Measurements from ENCODE around the gene BRI3. TPM values are rescaled to one million over a fixed set of nuclear protein-coding genes. Genes with fewer than 3 reads are reported as not detected.

BRI3 gene
- total and polyA plus RNA-seq, 9 of the 15 experiments (the other 6 are each of a cell fraction or from before 2014, with no cell fraction given): 4.3 to 57.4 (median 18.6) TPM

GRCh38 chr7:98294326-98294725, 12.8 kb downstream of the BRI3 start:
- peak; percentile 29 for FAIRE-seq
- no peak overlapping the region; a peak in 1 of 4 replicates for H3K9ac ChIP-seq (ENCODE audit: insufficient read depth in 1 of 2, low read depth in 2 of 2, low read length in 2 of 2)
- peaks cover 34% of the 10 kb centered on the region; the same call in 2 of the 3 replicates for H3K36me3 ChIP-seq (ENCODE audit: control insufficient read depth, insufficient read depth, low read length)
- no peak for ATAC-seq
- peaks cover 0 to 54% of the 10 kb centered on the region in 2 experiments; a peak in 2 of 5 replicates for H3K27me3 ChIP-seq (ENCODE audit: control insufficient read depth in 2 of 2, insufficient read depth in 2 of 2, low read length in 2 of 2)
- WGBS (ENCODE audit: insufficient coverage, low coverage, missing lambda C conversion rate): 32% methylated on average over 15 of the region's 15 CpGs
- no peak overlapping the region for H3K4me3 ChIP-seq
- intact Hi-C loops (cut with micrococcal nuclease) (loop anchor here (2.0 to 5.0 kb wide), 3 partner anchors 128 to 450 kb away; no protein-coding TSS in a partner anchor), in situ Hi-C loops (cut with MboI) (loop anchor here (10.0 kb wide), 1 partner anchor 450 kb away; no protein-coding TSS in a partner anchor)
- H3K4me2 ChIP-seq (ENCODE audit: insufficient read depth, low read length): no peak overlapping the region
- H3K4me1 ChIP-seq (replicated peaks in 1 of 2; ENCODE audit: control insufficient read depth in 2 of 2, insufficient read depth in 2 of 2, low read length in 2 of 2): peaks cover 0 to 14% of the 10 kb centered on the region in 2 experiments; a peak in 2 of 5 replicates
- no peaks in the 10 kb centered on the region for H3K79me2 ChIP-seq (ENCODE audit: control insufficient read depth, insufficient read depth, low read length)
- ChIA-PET POLR2A (no interaction called here), CTCF (ENCODE audit: low intra/inter-chr PET ratio) (interaction anchor here (0.7 to 2.3 kb wide), 4 partner anchors 107 to 548 kb away, joined by 3 to 23 read pairs (median 4); partner anchors contain the start of gene BAIAP2L1)
- no peak overlapping the region for H2AFZ ChIP-seq (ENCODE audit: low read depth, low read length)
- no peaks in the 10 kb centered on the region for H3K9me1 ChIP-seq (ENCODE audit: control insufficient read depth, insufficient read depth, low read length)
- H3K27ac ChIP-seq (ENCODE audit: extremely low read depth, low read depth, low read length): no peak overlapping the region
- BruUV-seq (replicated peaks): no TSS peak
- no peak for DNase-seq (ENCODE audit: extremely low read depth in 1 of 4, low spot score in 3 of 4)
- peaks cover 21% of the 10 kb centered on the region for H4K20me1 ChIP-seq (replicated peaks; ENCODE audit: control insufficient read depth, insufficient read depth, low read length)
- no peaks in the 10 kb centered on the region for H3K9me3 ChIP-seq (replicated peaks; ENCODE audit: control insufficient read depth, insufficient read depth, low read depth, low read length)
- TF ChIP-seq FIP1L1 (IDR thresholded peaks at IDR 0.05; ENCODE audit: low read depth, low read length, poor library complexity, severe bottlenecking): no peak

GRCh38 chr7:98294798-98295382, 13.4 kb downstream of the BRI3 start:
- H3K27ac ChIP-seq (ENCODE audit: extremely low read depth, low read depth, low read length): no peak overlapping the region
- intact Hi-C loops (cut with micrococcal nuclease): loop anchor here (1.0 to 5.0 kb wide), 5 partner anchors 106 to 542 kb away; partner anchors contain the start of gene BAIAP2L1
- H3K9me1 ChIP-seq (ENCODE audit: control insufficient read depth, insufficient read depth, low read length): no peaks in the 10 kb centered on the region
- DNase-seq (ENCODE audit: extremely low read depth in 1 of 4, low spot score in 3 of 4) (peak; percentile 82 to 87 (median 85)), FAIRE-seq (peak; percentile 82), ATAC-seq (peak; percentile 97)
- ChIA-PET CTCF (ENCODE audit: low intra/inter-chr PET ratio) (interaction anchor here (0.7 to 2.3 kb wide), 4 partner anchors 106 to 583 kb away, joined by 3 to 23 read pairs (median 4); partner anchors contain the start of genes BAIAP2L1 and TRRAP), POLR2A (interaction anchor here (0.6 kb wide), 1 partner anchor 448 kb away, joined by 3 read pairs; no protein-coding TSS in a partner anchor)
- H3K4me3 ChIP-seq: no peak overlapping the region
- H3K36me3 ChIP-seq (ENCODE audit: control insufficient read depth, insufficient read depth, low read length): peaks cover 34% of the 10 kb centered on the region; the same call in 2 of the 3 replicates
- peaks cover 0 to 49% of the 10 kb centered on the region in 2 experiments; a peak in 2 of 5 replicates for H3K27me3 ChIP-seq (ENCODE audit: control insufficient read depth in 2 of 2, insufficient read depth in 2 of 2, low read length in 2 of 2)
- H4K20me1 ChIP-seq (replicated peaks; ENCODE audit: control insufficient read depth, insufficient read depth, low read length): peaks cover 21% of the 10 kb centered on the region
- peak overlapping the region in 1 of 2 experiments; percentile 70; a peak in 1 of 4 replicates for H3K9ac ChIP-seq (ENCODE audit: insufficient read depth in 1 of 2, low read depth in 2 of 2, low read length in 2 of 2)
- H3K9me3 ChIP-seq (replicated peaks; ENCODE audit: control insufficient read depth, insufficient read depth, low read depth, low read length): no peaks in the 10 kb centered on the region
- no peak overlapping the region for H3K4me2 ChIP-seq (ENCODE audit: insufficient read depth, low read length)
- no peaks in the 10 kb centered on the region for H3K79me2 ChIP-seq (ENCODE audit: control insufficient read depth, insufficient read depth, low read length)
- peaks cover 0 to 10% of the 10 kb centered on the region in 2 experiments; a peak in 2 of 5 replicates for H3K4me1 ChIP-seq (replicated peaks in 1 of 2; ENCODE audit: control insufficient read depth in 2 of 2, insufficient read depth in 2 of 2, low read length in 2 of 2)
- no TSS peak for BruUV-seq (replicated peaks)
- in situ Hi-C loops (cut with MboI): loop anchor here (5.0 to 10.0 kb wide), 2 partner anchors 450 to 547 kb away; no protein-coding TSS in a partner anchor
- no peak overlapping the region for H2AFZ ChIP-seq (ENCODE audit: low read depth, low read length)
- 5% methylated on average over 12 of the region's 14 CpGs for WGBS (ENCODE audit: insufficient coverage, low coverage, missing lambda C conversion rate)
- TF ChIP-seq TBP (optimal IDR thresholded peaks at IDR 0.05; ENCODE audit: low read depth, low read length) (no peak), REST (IDR thresholded peaks at IDR 0.05; ENCODE audit: borderline replicate concordance) (peak; percentile 84), REST (CRISPR knock-in tag; IDR thresholded peaks at IDR 0.05; ENCODE audit: low read depth) (no peak)
